DND-41 (cell line): ENCODE measurements around the gene DPH1.
A peak's percentile ranks its signal among the peaks of the same experiment; 100 is the strongest.

ENCODE experiments used
- CTCF ChIP-seq: IDR thresholded peaks from 2 replicates; pipeline ENCODE4 v1.5.1; 2012; ENCODE audit warnings: borderline replicate concordance, low read length, moderate library complexity, mild to moderate bottlenecking; ENCODE audit not compliant: poor library complexity, severe bottlenecking; ENCODE audit errors: extremely low read depth
- EZH2 ChIP-seq: IDR thresholded peaks from 3 replicates; pipeline ENCODE4 v1.6.1; 2012; ENCODE audit warnings: borderline replicate concordance, low read depth, mild to moderate bottlenecking, moderate library complexity, low read length, inconsistent platforms; ENCODE audit not compliant: severe bottlenecking

DNA sequence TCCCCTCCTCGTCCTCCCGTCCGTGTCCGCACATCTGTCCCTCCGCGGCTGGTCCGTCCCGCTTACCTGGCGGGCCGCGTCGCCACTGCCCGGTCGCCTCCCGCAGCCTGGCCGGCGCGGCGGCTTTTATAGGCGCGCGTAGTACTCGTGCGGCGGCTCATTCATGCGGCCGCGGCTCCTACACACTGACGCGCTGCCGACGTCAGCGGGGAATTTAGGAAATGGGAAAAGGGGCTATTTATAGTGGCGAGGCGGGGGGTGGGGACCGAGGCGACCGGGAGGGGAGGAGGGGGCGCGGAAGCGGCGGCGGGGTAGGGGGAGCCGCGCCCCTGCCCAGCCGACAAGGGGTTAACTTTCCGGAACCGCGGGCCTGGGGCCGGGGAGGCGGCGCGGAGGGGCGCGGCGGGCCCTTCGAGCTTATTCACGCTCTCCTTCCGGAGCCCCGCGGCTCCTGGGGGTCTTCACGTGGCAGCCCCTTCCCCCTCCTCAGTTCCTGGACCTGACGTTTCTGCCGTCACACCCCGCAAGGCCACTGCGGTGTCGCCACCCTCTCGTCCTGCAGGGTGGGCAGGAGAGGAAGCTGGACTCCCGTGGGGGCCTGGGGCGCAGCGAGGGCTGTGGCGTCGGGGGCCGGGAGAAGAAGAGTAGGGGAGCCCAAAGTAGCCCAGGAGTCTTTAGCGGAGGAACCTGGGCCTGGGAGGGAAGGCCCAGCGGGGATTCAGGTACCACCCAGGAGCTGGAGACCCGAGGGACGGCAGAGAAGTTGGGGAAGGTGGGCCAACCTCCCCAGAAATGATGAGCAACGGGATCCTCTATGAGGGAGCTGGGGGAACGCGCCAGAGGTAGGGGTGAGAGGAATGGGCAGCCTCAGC lies 21.3 kb downstream of the DPH1 start:
- TF ChIP-seq CTCF (no peak), EZH2 (peak; percentile 61)
